Transverse colon (tissue), 4 donors: ENCODE measurements around the gene PDE6A. TPM values are rescaled to one million over a fixed set of nuclear protein-coding genes. Genes with fewer than 3 reads are reported as not detected.
A peak's percentile ranks its signal among the peaks of the same experiment; 100 is the strongest.

Source experiments
- DNase-seq: peaks from one replicate; pipeline ENCODE4 v3.0.0-alpha.2; 2019
- H3K27ac ChIP-seq, 4 donors: fragments of 200-600 bp; sonication (generic); 2 replicates each; pipeline ENCODE4 v1.5.1; 2016 to 2018; ENCODE audit warnings: inconsistent platforms in 4 of 4
- H3K27me3 ChIP-seq: fragments of 200-600 bp; sonication (generic); 2 replicates; pipeline ENCODE4 v1.5.1; 2017; ENCODE audit warnings: inconsistent platforms
- H3K36me3 ChIP-seq, 4 donors: fragments of 200-600 bp; sonication (generic); 2 replicates each; pipeline ENCODE4 v1.5.1; 2017 to 2019; ENCODE audit warnings: inconsistent platforms in 4 of 4
- H3K4me1 ChIP-seq, 4 donors: fragments of 200-600 bp; sonication (generic); 2 replicates each; pipeline ENCODE4 v1.5.1; 2017 to 2020; ENCODE audit warnings: inconsistent platforms in 4 of 4
- H3K4me3 ChIP-seq, 4 donors: fragments of 200-600 bp; sonication (generic); 1 replicate in 1 of 4; 2 replicates in 3 of 4; pipeline versions ENCODE4 v1.5.1 to v1.6.1; 2017 to 2019; ENCODE audit warnings: inconsistent platforms in 4 of 4
- H3K9me3 ChIP-seq, 2 donors: fragments of 200-600 bp; sonication (generic); 2 replicates each; pipeline ENCODE4 v1.5.1; 2017 to 2019; ENCODE audit warnings: inconsistent platforms in 2 of 2
- CTCF ChIP-seq, 5 experiments: fragments of 200-600 bp in 3 of 5; fragments of 450-650 bp in 2 of 5; sonication (generic) in 3 of 5; IDR thresholded peaks; 1 replicate in 2 of 5; 2 replicates in 3 of 5; pipeline ENCODE4 v1.5.1; 2016 to 2017; ENCODE audit warnings: antibody characterized with exemption in 5 of 5, inconsistent platforms in 3 of 5, mild to moderate bottlenecking in 2 of 5, moderate library complexity in 1 of 5
- EP300 ChIP-seq: sonication (generic); formaldehyde crosslinking; IDR thresholded peaks from one replicate; pipeline ENCODE4 v1.6.1; 2017; ENCODE audit warnings: antibody characterized with exemption, low read depth
- POLR2A ChIP-seq: fragments of 450-650 bp; IDR thresholded peaks from one replicate; pipeline ENCODE4 v1.6.1; 2016; ENCODE audit warnings: antibody characterized with exemption, mild to moderate bottlenecking, moderate library complexity
- POLR2AphosphoS5 ChIP-seq, 3 donors: sonication (generic); formaldehyde crosslinking; IDR thresholded peaks; one replicate each; pipeline ENCODE4 v1.6.1; 2016; ENCODE audit warnings: antibody characterized with exemption in 3 of 3
- WGBS, 2 donors: methylation state at CpG; one replicate each; pipeline ENCODE4 v1.1.5; 2018; ENCODE audit warnings: low coverage in 1 of 2; 5-methylcytosine and 5-hydroxymethylcytosine counted together
- in situ Hi-C, 4 donors: fragments of 200-750 bp; cut with MboI; loops; one replicate each; pipeline versions ENCODE4 v1.15.0 to v1.15.1; 2017; ENCODE audit warnings: low sequenced_read_pairs in 3 of 4, low pct_ligation_motif_present in 1 of 4, low pct_unique_long_range_greater_than_20kb in 1 of 4
- intact Hi-C: fragments of 100-400 bp; cut with DNase I; formaldehyde crosslinking; loops from one replicate; pipeline ENCODE4 v1.15.1; 2023; ENCODE audit warnings: low total_unique reads
- total RNA-seq, 4 donors: library from RNA; depleted of rRNA; stranded (reverse); fragments of >200 nt; gene quantifications; one replicate each; pipeline ENCODE4 v1.1.0, GENCODE V29; 2016

Gene PDE6A
- total RNA-seq, 4 donors from 2014 or later = 1.2 to 6.5 (median 3.5) TPM

GRCh38 chr5:149961957-149962409 is 17.4 kb upstream of the PDE6A start:
- TF ChIP-seq CTCF (IDR thresholded peaks at IDR 0.05) = peak; percentile 27 to 57 (median 44)
- peak in 1 of 3 donors; percentile 35 for TF ChIP-seq POLR2AphosphoS5 (IDR thresholded peaks at IDR 0.05)
- no peak for TF ChIP-seq EP300
- no peak for TF ChIP-seq POLR2A
- Histone ChIP-seq H3K4me3 (peak overlapping the region in 3 of 4 donors; percentile 50 to 92 (median 78)), H3K27ac (peak overlapping the region; percentile 90 to 95 (median 94)), H3K9me3 (no peaks in the 10 kb centered on the region), H3K27me3 (no peaks in the 10 kb centered on the region), H3K36me3 (no peaks in the 10 kb centered on the region), H3K4me1 (peaks cover 0 to 46% (median 21%) of the 10 kb centered on the region in 4 donors)
- intact Hi-C loops = no loop called here
- WGBS, 2 donors = 38 to 63% methylated on average over 6 of the region's 6 CpGs
- no peak for DNase-seq
- in situ Hi-C loops = loop anchor here in 2 of 4 donors (10.0 to 25.0 kb wide), 2 partner anchors 100 to 107 kb away; no protein-coding TSS in a partner anchor

- no peak for DNase-seq
- no peak for TF ChIP-seq POLR2AphosphoS5 (IDR thresholded peaks at IDR 0.05)
- no peak for TF ChIP-seq POLR2A
- TF ChIP-seq CTCF (IDR thresholded peaks at IDR 0.05) = no peak
- TF ChIP-seq EP300 = no peak
- Histone ChIP-seq H3K4me3 (peak overlapping the region; percentile 42 to 92 (median 64)), H3K27me3 (no peaks in the 10 kb centered on the region), H3K36me3 (no peaks in the 10 kb centered on the region), H3K9me3 (no peaks in the 10 kb centered on the region), H3K4me1 (peaks cover 0 to 45% (median 21%) of the 10 kb centered on the region in 4 donors), H3K27ac (peak overlapping the region; percentile 90 to 95 (median 94))
- WGBS, 2 donors = 17 to 44% methylated on average over 3 to 23 of the region's 23 CpGs
- intact Hi-C loops (no loop called here), in situ Hi-C loops (loop anchor here in 2 of 4 donors (10.0 to 25.0 kb wide), 2 partner anchors 99 to 106 kb away; no protein-coding TSS in a partner anchor)
Observed at GRCh38 chr5:149961186-149961685, 16.6 kb upstream of the PDE6A start.

GRCh38 chr5:149960272-149961185 is 15.9 kb upstream of the PDE6A start, which contains the start of gene SLC26A2:
Gene SLC26A2, plus strand, starts transcription at chr5:149960758. Its CDS starts 16,895 bp downstream, at chr5:149977653.
- H3K27me3 ChIP-seq = no peaks in the 10 kb centered on the region
- no peaks in the 10 kb centered on the region for H3K36me3 ChIP-seq
- intact Hi-C loops = no loop called here
- 0% methylated on average over 9 to 63 of the region's 84 CpGs for WGBS, 2 donors
- TF ChIP-seq POLR2AphosphoS5 (IDR thresholded peaks at IDR 0.05) (peak; percentile 97 to 98 (median 98)), EP300 (no peak), POLR2A (peak; percentile 97), CTCF (IDR thresholded peaks at IDR 0.05) (peak in 2 of 5 experiments; percentile 21 to 22)
- peaks cover 0 to 39% (median 21%) of the 10 kb centered on the region in 4 donors for H3K4me1 ChIP-seq
- peak; percentile 98 for DNase-seq
- in situ Hi-C loops = loop anchor here in 2 of 4 donors (10.0 to 25.0 kb wide), 2 partner anchors 98 to 106 kb away; no protein-coding TSS in a partner anchor
- no peaks in the 10 kb centered on the region for H3K9me3 ChIP-seq
- H3K4me3 ChIP-seq = peak within 1 kb of the TSS; percentile 42 to 92 (median 64)
- H3K27ac ChIP-seq = peak within 1 kb of the TSS; percentile 90 to 95 (median 94)
